HK-2 (cell line): Measurements from ENCODE around the gene MED13L.
"Not testable (repeated sequence)": the region's sequence is repeated elsewhere in the genome, so short reads cannot be mapped to it uniquely, and the experiment has no call there.

Experiments used
- DNase-seq: peaks from one replicate; pipeline ENCODE4 v3.0.0-alpha.2; 2018; ENCODE audit not compliant: unreplicated experiment

The MED13L gene

GRCh38 chr12:116012757-116013156 lies 264.7 kb downstream of the MED13L start:
- no peak for DNase-seq

GRCh38 chr12:116011217-116011616 lies 266.3 kb downstream of the MED13L start:
- DNase-seq: no peak

- DNase-seq: no peak
Observed at GRCh38 chr12:116010467-116010866, 267.0 kb downstream of the MED13L start.

GRCh38 chr12:116009805-116010204 lies 267.7 kb downstream of the MED13L start:
- no peak for DNase-seq

GRCh38 chr12:116006141-116006540 lies 271.4 kb downstream of the MED13L start:
- DNase-seq: no peak

- DNase-seq: no peak
Observed at GRCh38 chr12:116002890-116003536, 274.5 kb downstream of the MED13L start.

GRCh38 chr12:116000252-116000651 lies 277.2 kb downstream of the MED13L start:
- no peak for DNase-seq

- no peak for DNase-seq
Observed at GRCh38 chr12:115999582-115999981, 277.9 kb downstream of the MED13L start.

GRCh38 chr12:115998794-115999478 lies 278.6 kb downstream of the MED13L start:
- DNase-seq: no peak

- DNase-seq: no peak
Observed at GRCh38 chr12:115998119-115998633, 279.3 kb downstream of the MED13L start.

GRCh38 chr12:115993737-115994136 lies 283.8 kb downstream of the MED13L start:
- no peak for DNase-seq

- no peak for DNase-seq
Observed at GRCh38 chr12:115990241-115990640, 287.3 kb downstream of the MED13L start.

- DNase-seq: no peak
Observed at GRCh38 chr12:115988625-115989563, 288.6 kb downstream of the MED13L start.

GRCh38 chr12:115988212-115988611 lies 289.3 kb downstream of the MED13L start:
- DNase-seq: no peak

GRCh38 chr12:115984616-115985015 lies 292.9 kb downstream of the MED13L start:
- DNase-seq: no peak

- DNase-seq: no peak
Observed at GRCh38 chr12:115983226-115983798, 294.2 kb downstream of the MED13L start.

- no peak for DNase-seq
Observed at GRCh38 chr12:115980339-115980738, 297.2 kb downstream of the MED13L start.

GRCh38 chr12:115979851-115980250 lies 297.6 kb downstream of the MED13L start:
- DNase-seq: no peak

GRCh38 chr12:115979351-115979750 lies 298.1 kb downstream of the MED13L start:
- no peak for DNase-seq

GRCh38 chr12:115976829-115977228 lies 300.7 kb downstream of the MED13L start:
- not testable (repeated sequence) for DNase-seq

- DNase-seq: no peak
Observed at GRCh38 chr12:115975411-115975810, 302.1 kb downstream of the MED13L start.
